Measurements from ENCODE around the gene PACRG.

Gene PACRG

GRCh38 chr6:163324326-163324687, 596.5 kb downstream of the PACRG start:
- no peak for DNase-seq

GRCh38 chr6:163324688-163325389, 597.1 kb downstream of the PACRG start:
- DNase-seq = no peak

DNA sequence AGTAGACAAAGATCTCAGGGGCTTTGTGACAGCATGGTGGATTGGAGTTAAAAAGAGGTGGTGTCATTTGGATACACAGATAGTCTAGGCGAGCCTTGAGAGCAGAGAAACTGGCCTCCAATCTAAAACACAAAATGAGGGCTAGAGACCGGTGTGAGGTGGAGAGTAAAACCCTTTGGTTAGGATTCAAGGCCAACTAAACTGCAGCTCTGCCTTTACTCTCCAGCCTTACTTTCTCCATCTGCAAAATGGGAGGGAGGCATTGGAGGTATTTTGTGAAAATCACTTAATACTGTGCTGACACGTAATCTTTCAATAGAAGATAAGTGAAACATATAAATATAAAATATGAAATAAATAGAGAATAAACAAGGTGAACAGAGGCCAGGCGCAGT, 597.6 kb downstream of the PACRG start:
- no peak for DNase-seq

GRCh38 chr6:163327165-163327880, 599.5 kb downstream of the PACRG start:
- DNase-seq = no peak

GRCh38 chr6:163327921-163328320, 600.1 kb downstream of the PACRG start:
- no peak for DNase-seq

GRCh38 chr6:163328411-163328810, 600.6 kb downstream of the PACRG start:
- no peak for DNase-seq

- DNase-seq = no peak
Observed at GRCh38 chr6:163329991-163330390, 602.2 kb downstream of the PACRG start.

- no peak for DNase-seq
Observed at GRCh38 chr6:163331245-163331644, 603.5 kb downstream of the PACRG start.

DNA sequence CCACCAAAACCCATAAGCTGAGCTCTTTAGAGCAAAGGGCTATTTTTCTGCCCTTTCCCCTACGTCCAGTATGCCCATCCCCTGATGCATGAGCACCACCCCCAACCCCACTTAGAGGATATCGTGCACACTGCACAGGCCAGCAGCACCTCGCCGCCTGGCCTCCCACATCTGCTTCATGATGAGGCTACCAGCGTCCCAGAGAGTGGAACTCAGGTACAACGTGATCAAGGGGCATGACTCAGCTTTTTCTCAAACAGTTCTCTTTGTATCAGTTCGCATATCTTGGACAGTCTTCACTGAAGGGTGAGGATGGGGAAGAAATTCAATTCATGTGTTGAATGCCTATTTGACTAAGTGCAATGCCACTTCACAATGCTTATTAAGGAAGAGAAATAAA, 604.8 kb downstream of the PACRG start:
- no peak for DNase-seq

GRCh38 chr6:163333038-163333437, 605.3 kb downstream of the PACRG start:
- DNase-seq = no peak

- DNase-seq = no peak
Observed at GRCh38 chr6:163333701-163334663, 606.2 kb downstream of the PACRG start.

DNA sequence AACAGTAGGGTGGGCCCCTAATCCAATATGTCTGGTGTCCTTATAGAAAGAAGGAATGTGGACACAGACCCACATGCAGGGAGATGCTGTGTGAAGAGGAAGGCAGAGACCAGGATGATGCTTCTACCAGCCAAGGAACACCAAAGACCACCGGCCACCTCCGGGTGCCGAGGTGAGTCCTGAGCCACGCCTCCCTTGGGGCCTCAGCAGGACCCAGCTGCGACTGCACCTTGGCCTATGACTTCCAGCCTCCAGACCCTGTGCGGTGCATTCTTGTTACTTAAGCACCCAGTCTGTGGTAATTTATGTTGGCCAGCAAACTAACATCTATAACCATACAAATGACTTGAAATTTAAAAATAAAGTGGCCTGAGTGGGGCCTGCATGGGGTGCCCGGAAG, 607.3 kb downstream of the PACRG start:
- no peak for DNase-seq

DNA sequence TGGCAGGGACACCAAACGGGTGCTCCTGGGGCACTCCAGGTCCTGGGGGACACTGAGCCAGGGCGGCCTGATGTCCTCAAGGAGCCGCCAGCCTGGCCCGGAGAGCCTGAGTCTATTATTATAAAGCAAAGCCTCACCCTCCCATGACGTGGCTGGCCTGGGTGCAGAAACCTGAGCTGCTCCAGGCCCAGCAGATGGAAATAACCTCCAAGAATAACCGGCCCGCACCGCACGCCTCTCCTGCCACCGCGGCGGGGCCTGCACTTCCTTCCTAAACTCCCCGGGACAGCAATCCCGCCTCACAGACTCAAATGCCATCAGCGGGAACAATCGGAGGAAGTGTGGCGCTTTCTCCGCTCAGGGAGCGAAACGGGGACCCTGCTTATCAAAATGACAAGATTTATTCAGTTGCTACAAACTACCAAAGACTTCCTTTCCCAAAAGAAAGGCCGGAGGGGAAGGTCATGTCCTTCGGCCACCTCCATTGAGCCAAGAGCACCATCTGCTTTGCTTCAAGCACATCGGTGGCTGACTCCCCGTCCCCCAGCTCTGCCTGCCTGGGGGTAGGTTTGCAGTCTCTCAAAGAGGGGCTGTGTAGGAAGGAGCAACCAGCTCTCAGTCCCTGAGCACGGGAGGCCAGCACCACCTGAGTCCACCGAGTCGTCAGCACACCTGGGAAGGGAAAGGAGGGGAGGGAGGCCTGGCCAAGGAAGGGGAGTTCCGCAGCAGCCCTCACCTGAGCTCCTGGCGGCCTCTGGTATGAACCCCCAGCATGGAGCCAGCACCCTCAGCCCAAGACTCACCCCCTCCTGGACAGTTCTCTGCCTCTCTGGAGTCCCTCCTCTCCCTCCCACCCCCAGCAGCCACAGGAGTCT, 608.1 kb downstream of the PACRG start:
- DNase-seq = no peak

- DNase-seq = no peak
Observed at GRCh38 chr6:163336961-163337360, 609.2 kb downstream of the PACRG start.

- DNase-seq = no peak
Observed at GRCh38 chr6:163337958-163338357, 610.2 kb downstream of the PACRG start.

DNA sequence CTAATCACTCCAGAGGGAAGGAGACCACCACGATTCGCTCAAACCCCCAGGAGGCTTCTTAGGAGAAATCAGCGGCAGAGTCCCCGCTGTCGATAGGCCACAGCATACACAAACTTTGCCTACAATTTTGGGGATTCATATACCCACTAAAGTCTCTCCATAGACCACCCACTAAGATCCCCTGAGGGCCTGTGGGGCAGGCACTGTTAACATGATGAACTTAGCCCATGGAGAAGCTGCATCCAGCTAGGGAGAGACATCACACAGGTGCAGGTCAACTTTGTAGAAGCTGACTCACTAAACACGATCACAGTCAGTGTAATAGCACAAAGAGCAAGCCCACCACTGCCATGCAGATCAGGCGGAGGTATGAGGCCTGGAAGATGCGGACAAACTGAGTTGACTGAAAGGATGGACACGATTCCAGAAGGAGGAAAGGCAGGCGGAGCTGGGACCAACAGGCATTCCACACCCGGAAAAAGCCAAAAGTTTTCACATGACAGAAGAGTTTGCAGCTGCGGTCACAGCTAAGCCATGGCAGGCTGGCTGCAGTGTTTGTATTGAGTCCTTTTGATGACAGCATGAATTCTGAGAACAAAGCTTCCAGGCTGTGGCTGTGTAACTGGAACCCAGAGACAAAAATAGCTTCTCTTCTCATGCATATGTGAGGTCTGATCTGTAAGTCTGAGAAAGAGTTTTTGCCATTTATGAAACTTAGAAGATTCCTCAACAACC, 611.1 kb downstream of the PACRG start:
- no peak for DNase-seq

GRCh38 chr6:163339466-163339865, 611.7 kb downstream of the PACRG start:
- DNase-seq = no peak

DNA sequence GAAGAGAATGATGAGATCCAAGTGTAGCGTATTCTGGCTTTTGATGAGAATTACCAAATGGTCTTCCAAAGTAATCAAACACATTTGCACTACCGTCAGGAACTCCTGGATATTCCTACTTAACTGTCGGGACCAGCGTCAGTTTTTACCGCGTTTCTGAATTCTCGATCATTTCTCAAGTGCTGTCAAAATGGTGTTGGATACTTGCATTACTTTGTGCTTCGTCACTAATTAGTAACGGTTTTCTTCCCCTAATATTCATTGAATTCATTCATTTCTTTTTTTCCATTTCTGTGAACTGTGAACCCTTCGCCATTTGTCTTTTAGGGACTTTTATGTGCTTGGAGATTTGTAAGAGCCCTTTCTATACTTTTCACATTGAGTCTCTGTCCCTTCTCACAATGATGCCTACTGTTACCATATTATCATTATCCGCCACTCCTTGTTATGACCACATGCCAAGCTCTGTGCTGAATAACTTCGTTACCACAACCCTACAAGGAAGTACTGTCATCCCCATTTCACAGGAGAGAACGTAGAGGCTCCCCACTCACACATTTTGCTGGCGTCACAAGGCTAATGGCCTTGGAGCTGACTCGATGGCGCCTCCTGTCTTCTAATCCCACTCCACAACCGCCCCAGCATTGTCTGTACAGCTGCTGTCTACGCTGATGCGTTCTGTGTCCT, 612.6 kb downstream of the PACRG start:
- no peak for DNase-seq

- DNase-seq = no peak
Observed at GRCh38 chr6:163341224-163342061, 613.7 kb downstream of the PACRG start.

All from NCI-H1048 (cell line).